ENCODE measurements around the gene MYBL2.

DNA sequence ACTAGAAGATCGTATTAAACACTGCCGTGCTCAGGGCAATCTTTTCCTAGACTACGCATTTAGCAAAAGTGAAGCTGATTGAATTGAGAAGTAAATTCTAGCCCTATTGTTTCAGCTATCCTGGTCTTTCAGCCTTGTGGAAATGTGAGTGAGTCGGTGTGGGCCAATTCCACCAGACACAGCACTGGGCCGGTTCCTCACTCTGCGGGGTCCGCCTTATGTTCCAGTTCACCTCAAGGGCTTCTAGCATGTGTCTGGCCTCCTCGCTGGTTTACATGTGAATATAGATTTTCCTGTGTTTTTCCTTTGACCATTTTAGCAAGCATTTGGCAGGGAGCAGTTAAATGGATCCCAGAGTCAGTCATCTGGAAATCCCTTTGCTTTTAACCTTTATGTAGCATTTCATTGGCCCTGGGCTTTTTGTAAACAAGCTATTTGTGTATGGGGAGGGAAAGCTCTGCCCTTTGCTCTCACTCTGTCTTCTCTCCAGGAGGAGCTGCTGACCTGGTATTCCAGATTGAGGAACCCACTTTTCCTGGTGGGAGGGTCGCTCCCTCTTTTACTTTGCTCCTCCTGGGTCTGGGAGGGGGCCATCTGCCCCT is 72.3 kb downstream of the MYBL2 start:
- TF ChIP-seq, protein P1, sequence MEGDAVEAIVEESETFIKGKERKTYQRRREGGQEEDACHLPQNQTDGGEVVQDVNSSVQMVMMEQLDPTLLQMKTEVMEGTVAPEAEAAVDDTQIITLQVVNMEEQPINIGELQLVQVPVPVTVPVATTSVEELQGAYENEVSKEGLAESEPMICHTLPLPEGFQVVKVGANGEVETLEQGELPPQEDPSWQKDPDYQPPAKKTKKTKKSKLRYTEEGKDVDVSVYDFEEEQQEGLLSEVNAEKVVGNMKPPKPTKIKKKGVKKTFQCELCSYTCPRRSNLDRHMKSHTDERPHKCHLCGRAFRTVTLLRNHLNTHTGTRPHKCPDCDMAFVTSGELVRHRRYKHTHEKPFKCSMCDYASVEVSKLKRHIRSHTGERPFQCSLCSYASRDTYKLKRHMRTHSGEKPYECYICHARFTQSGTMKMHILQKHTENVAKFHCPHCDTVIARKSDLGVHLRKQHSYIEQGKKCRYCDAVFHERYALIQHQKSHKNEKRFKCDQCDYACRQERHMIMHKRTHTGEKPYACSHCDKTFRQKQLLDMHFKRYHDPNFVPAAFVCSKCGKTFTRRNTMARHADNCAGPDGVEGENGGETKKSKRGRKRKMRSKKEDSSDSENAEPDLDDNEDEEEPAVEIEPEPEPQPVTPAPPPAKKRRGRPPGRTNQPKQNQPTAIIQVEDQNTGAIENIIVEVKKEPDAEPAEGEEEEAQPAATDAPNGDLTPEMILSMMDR (IDR thresholded peaks at IDR 0.05): no peak
- TF ChIP-seq POLR2A (IDR thresholded peaks at IDR 0.05): no peak
